ENCODE data around the gene PXDN.

DNA sequence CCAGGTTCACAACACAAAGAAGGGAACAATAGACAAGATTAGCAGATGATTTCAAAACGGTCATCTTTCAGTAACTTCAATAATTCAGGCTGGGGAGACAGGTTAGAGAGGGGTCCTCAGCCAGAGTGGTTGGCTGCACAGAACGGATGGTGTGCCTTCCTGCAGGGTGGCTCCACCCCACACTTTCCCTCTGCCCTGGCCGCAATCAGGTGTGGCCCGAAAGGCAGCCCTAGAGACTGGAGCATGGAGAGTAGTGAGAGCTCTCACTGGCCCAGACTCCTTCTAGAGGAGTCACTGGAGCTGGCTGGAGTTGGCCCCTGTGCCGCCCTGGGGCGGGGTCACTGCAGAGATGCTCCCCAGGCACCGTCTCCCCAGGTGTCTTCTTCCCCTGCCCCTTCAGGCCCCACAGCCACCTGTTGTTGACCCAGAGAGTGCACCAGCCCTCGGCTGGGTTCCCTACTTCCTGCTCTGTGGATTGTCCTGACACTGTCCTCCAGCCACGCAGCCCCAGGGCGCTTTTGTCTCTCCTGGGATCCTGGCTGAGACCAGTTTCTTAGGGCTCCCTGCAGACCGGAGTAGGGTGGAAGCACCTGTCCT, 126.8 kb downstream of the PXDN start:
- TF ChIP-seq, protein P1, sequence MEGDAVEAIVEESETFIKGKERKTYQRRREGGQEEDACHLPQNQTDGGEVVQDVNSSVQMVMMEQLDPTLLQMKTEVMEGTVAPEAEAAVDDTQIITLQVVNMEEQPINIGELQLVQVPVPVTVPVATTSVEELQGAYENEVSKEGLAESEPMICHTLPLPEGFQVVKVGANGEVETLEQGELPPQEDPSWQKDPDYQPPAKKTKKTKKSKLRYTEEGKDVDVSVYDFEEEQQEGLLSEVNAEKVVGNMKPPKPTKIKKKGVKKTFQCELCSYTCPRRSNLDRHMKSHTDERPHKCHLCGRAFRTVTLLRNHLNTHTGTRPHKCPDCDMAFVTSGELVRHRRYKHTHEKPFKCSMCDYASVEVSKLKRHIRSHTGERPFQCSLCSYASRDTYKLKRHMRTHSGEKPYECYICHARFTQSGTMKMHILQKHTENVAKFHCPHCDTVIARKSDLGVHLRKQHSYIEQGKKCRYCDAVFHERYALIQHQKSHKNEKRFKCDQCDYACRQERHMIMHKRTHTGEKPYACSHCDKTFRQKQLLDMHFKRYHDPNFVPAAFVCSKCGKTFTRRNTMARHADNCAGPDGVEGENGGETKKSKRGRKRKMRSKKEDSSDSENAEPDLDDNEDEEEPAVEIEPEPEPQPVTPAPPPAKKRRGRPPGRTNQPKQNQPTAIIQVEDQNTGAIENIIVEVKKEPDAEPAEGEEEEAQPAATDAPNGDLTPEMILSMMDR (IDR thresholded peaks at IDR 0.05), result no peak
- TF ChIP-seq TCF7 (CRISPR knock-in tag; IDR thresholded peaks at IDR 0.05; ENCODE audit: low read depth) (no peak), HMGXB4 (CRISPR knock-in tag; IDR thresholded peaks at IDR 0.05) (no peak), USF2 (CRISPR knock-in tag; IDR thresholded peaks at IDR 0.05) (no peak), NFYB (CRISPR knock-in tag; conservative IDR thresholded peaks at IDR 0.05; ENCODE audit: low read depth) (no peak), ATF3 (CRISPR knock-in tag; conservative IDR thresholded peaks at IDR 0.05) (no peak), E2F5 (CRISPR knock-in tag; IDR thresholded peaks at IDR 0.05) (no peak), CREM (CRISPR knock-in tag; IDR thresholded peaks at IDR 0.05) (no peak), USF1 (CRISPR knock-in tag; IDR thresholded peaks at IDR 0.05) (no peak), SP1 (CRISPR knock-in tag; conservative IDR thresholded peaks at IDR 0.05) (no peak)
